GM21515 (cell line): ENCODE data around the gene TMPRSS6.

Experiments
- ATAC-seq: cut with Tn5 transposase; IDR thresholded peaks from one replicate; pipeline ENCODE4 v1.9.1; 2021; ENCODE audit not compliant: unreplicated experiment

Gene TMPRSS6

DNA sequence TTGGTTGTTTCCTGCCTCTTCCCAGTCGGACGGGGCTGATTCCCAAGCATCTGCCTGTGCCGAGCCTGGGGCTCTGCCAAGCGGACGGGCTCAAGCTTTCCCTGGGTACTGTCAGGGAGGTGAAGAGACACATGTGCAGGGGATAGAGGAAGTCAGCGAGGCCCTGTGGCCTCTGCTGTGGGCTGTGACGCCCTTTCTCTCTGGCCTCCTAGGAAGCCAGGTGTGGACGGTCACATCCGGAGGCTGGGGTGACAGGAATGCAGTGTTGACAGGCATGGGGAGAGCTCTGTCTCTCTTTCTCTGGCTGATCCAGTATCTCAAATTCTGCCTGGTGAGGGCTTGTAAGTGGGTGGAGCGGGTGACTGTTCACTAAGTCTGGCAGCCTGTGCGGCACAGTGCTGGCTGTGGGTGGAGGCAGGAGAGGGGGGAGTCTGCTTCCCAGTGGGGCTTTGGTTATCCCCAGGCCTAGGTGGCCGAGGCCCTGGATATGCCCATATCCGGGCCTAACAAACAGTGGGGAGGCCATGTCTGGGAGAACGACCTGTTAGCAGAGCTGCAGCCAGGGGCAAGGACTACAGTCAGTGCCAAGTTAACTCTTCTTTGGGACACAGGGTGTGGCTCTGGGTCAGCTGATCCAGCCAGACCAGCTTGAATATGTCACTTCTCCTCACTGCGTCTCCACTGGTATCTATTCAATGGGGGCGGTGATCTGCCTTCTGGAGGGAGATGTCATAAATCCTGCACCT is 56.0 kb downstream of the TMPRSS6 start:
- ATAC-seq: no peak

DNA sequence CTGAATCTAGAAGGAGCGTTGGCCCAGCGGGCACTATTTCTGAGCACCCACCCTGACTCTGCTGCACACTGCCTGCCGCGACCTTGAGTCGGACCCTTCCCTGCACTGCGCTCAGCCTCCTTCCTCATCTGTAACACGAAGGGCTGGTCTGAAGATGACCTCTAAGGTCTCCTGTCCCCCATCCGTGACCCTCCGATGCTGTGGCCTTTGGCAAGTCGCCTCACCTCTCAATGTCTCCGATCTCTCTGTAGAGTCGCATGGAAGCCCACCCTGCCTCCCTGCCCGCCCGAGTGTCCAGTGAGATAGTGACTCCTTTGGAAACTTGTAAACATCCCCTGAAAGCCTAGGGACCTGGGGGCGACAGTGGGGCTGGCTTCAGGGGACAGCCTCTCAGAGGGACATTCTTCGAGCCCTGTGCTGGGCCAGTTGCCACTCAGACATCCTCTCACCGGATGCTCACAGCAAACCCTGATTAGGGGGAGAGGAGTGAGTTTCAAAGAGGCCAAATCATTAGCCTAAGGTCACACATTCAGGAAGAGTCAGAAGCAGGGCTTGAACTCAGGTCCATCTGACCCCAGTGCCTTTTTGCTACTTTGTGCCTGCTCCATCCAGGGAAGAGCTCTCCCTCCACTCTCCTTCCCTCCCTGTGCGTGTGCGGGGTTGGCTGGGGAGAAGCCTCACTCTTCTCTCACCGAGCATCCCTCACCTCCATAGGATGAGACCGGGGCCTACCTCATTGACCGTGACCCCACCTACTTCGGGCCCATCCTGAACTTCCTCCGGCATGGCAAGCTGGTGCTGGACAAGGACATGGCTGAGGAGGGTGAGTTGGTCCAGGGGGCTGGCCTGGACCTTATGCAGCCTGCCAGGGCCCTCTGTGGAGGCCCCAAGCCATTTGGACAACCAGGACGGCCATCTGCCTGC is 56.9 kb downstream of the TMPRSS6 start:
- ATAC-seq: no peak

- ATAC-seq: no peak
Observed at GRCh38 chr22:37051391-37052385, 57.8 kb downstream of the TMPRSS6 start, which contains the start of gene KCTD17. KCTD17 (plus strand) TSS chr22:37051742; CDS start chr22:37051761, 19 bp downstream.

DNA sequence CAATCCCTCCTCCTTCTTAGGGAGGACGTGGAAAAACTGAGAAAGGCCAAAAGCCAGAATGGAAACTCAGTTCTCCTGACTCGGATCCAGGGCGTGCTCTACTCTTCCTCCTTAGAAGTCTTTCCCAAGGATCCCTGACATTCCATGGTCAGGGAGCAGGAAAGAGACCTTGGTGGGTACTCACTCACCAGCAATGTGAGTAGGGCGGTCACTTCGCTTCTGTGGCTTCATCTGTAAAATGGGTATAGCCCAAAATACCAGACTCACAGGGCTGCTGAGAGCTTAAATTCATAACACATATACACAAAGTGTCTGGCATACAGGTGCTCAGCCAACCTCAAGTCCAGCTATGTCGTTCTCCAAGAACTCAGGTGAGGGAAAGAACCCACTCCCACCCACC is 58.6 kb downstream of the TMPRSS6 start:
- no peak for ATAC-seq

- no peak for ATAC-seq
Observed at GRCh38 chr22:37049224-37049623, 60.3 kb downstream of the TMPRSS6 start.

- no peak for ATAC-seq
Observed at GRCh38 chr22:37048133-37048532, 61.4 kb downstream of the TMPRSS6 start.

DNA sequence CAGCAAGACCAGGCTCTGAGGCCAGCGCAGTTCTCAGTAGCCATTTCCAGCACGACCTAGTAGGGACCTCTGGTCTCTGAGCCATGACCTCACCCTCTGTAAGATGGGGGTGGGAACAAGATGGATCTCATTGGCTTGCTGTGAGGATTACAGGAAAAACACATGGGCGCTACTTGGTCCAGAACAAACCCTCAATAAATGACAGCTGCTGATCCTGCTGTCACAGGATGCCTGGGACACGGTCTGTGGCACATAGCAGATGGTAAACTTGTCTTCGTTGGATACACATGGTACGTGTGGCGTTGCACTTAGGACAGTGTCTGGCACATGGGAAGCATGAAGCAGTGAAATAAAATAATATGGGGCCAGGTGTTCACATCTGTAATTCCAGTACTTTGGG is 62.5 kb downstream of the TMPRSS6 start:
- ATAC-seq: no peak

GRCh38 chr22:37046589-37046988 is 62.9 kb downstream of the TMPRSS6 start:
- ATAC-seq: no peak

- ATAC-seq: no peak
Observed at GRCh38 chr22:37045958-37046357, 63.6 kb downstream of the TMPRSS6 start.

GRCh38 chr22:37044634-37045625 is 64.6 kb downstream of the TMPRSS6 start:
- ATAC-seq: no peak

GRCh38 chr22:37043828-37044538 is 65.5 kb downstream of the TMPRSS6 start:
- ATAC-seq: peak; percentile 61

DNA sequence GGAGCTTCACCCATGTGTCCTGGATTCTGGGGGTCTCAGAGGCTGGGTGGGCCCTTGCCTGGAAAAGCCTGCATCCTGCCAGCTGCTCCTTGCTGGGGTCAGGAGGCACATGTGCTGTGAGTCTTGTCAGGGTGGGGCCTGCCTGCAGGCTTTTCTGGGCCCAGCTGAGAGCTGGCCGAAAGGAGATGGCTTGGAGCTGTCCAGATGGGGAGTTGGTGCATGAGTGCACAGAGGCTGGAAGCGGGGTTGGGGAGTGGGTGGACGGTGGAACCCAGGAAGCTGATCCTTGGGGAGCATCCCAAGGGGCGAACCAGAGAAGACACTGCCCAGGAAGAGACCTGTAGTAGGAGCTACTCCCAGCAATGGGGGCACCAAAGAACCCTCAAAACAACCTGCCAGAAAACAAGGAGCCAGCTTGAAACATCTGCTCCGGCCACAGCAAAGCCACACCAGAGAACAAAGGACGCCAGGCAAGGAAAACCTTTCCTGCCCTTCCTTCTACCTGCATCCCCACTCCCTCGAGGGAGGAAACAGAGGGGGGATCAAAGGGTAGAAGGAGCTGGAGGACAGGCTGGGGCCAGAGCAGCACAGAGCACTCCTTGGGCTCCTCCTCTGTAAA is 66.2 kb downstream of the TMPRSS6 start:
- ATAC-seq: no peak

- no peak for ATAC-seq
Observed at GRCh38 chr22:37039466-37039865, 70.0 kb downstream of the TMPRSS6 start.

DNA sequence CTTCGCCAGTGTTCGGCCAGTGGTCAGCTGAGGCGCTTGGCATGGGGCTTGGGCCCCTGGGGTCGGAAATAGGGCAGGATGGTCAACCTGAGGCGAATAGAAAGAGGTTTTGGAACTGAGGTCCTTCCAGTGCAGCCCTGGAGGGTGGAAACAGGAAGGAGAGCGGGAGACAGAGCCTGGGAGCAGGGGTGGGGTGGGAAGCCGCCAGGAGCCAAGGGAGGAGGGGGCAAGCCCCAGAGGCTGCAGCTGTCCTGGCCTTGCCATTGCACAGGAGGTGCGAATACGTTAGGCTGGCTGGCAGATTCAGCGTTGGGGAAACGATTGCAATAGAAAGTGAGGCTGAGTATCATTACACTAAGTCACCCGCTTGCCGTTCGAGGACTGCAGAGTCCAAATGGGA is 71.8 kb downstream of the TMPRSS6 start:
- ATAC-seq: no peak

DNA sequence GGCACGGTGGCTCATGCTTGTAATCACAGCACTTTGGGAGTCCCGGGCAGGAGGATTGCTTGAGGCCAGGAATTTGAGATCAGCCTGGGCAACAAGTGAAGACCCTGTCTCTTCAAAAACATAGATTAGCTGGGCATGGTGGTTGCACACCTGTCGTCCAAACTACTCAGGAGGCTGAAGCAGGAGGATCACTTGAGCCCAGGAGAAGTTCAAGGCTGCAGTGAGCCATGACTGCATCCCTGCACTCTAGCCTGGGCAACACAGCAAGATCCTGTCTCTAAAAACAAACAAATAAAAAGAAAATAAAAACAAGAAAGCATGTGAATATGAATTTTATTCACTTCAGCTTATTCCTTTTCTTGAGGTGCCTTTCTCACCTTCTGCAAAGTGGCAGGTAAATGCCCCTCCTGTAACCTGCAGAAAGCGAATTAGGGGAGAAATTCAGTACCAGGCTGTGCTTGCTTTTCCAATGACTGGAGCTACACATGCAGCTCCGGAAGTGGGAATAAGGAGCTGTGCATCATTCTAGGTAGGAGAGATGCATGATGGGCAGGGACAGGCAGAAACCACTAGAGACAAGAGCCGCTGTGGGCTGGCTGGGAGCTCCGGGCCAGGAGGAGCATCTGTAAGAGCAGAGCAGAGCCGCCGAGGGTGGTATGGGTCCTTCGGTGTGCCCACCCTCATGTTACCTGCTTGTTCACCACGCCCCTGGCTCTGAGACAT is 72.7 kb downstream of the TMPRSS6 start:
- no peak for ATAC-seq

- no peak for ATAC-seq
Observed at GRCh38 chr22:37033605-37034430, 75.7 kb downstream of the TMPRSS6 start.
